K562 (cell line): ENCODE data around the gene RASD1. TPM values are rescaled to one million over a fixed set of nuclear protein-coding genes. Genes with fewer than 3 reads are reported as not detected.

Experiments used
- ATAC-seq: fragments of 200-7000 bp; cut with Tn5 transposase; 3 replicates; pipeline ENCODE4 v1.9.1; 2020; ENCODE audit warnings: moderate library complexity
- BruUV-seq: library from RNA; stranded (reverse); fragments of 400-500 nt; replicated peaks from 2 replicates; lab custom pipeline; 2021; lab: Mats Ljungman, UMichigan
- CTCF ChIA-PET: fragments of 300-600 bp; formaldehyde crosslinking; extraction: SDS; loops from one replicate; lab custom pipeline; 2021; ENCODE audit warnings: low intra/inter-chr PET ratio; lab: Yijun Ruan, JAX
- POLR2A ChIA-PET: fragments of 300-600, 350-650 bp; sonication (Branson Sonifier 250); formaldehyde crosslinking; extraction: SDS; loops from one replicate; lab custom pipeline; 2021; ENCODE audit warnings: antibody characterized with exemption, inconsistent platforms; lab: Yijun Ruan, JAX
- DNase-seq, 4 experiments: peaks; one replicate each; pipeline versions ENCODE4 v3.0.0 to v3.0.0-alpha.2; 2011 to 2018; ENCODE audit warnings: low spot score in 3 of 4, mixed read lengths in 3 of 4; ENCODE audit errors: extremely low read depth in 1 of 4
- FAIRE-seq: peaks from 2 replicates; lab custom pipeline; 2011; peaks lifted over from hg19 to GRCh38; lab: Jason Lieb, UNC
- H2AFZ ChIP-seq: 2 replicates; pipeline ENCODE4 v1.6.0; 2011; ENCODE audit warnings: low read depth, low read length, control low read depth, inconsistent platforms
- H3K27ac ChIP-seq: fragments of 200-600 bp; 3 replicates; pipeline ENCODE4 v1.8.0; 2011; ENCODE audit warnings: low read depth, mild to moderate bottlenecking, control low read depth, inconsistent platforms, low read length, moderate library complexity, mixed read lengths; ENCODE audit errors: extremely low read depth
- H3K27me3 ChIP-seq, 2 experiments: fragments of 300-600 bp in 1 of 2; 2 replicates in 1 of 2; 3 replicates in 1 of 2; pipeline versions ENCODE4 v1.6.0 to v1.8.0; 2011; ENCODE audit warnings: inconsistent platforms in 2 of 2, low read length in 2 of 2, mild to moderate bottlenecking in 1 of 2, mixed read lengths in 1 of 2, moderate library complexity in 1 of 2; ENCODE audit not compliant: control insufficient read depth in 2 of 2, insufficient read depth in 2 of 2
- H3K36me3 ChIP-seq: fragments of 300-600 bp; 3 replicates; pipeline ENCODE4 v1.8.0; 2011; ENCODE audit warnings: mild to moderate bottlenecking, low read length, inconsistent platforms; ENCODE audit not compliant: control insufficient read depth, insufficient read depth
- H3K4me1 ChIP-seq, 2 experiments: fragments of 200-600 bp in 1 of 2; replicated peaks in 1 of 2; 2 replicates in 1 of 2; 3 replicates in 1 of 2; pipeline versions ENCODE4 v1.5.1 to v1.8.0; 2011; ENCODE audit warnings: inconsistent platforms in 2 of 2, low read length in 2 of 2, mild to moderate bottlenecking in 1 of 2, mixed read lengths in 1 of 2, moderate library complexity in 1 of 2; ENCODE audit not compliant: control insufficient read depth in 2 of 2, insufficient read depth in 2 of 2
- H3K4me2 ChIP-seq: 2 replicates; pipeline ENCODE4 v1.6.1; 2011; ENCODE audit warnings: low read length, control low read depth, inconsistent platforms, mixed read lengths; ENCODE audit not compliant: insufficient read depth
- H3K4me3 ChIP-seq: fragments of 200-600 bp; sonication (generic), shearing (Covaris generic); 2 replicates; pipeline ENCODE4 v1.5.1; 2016; ENCODE audit warnings: control low read depth, inconsistent platforms
- H3K79me2 ChIP-seq: fragments of 200-600 bp; 3 replicates; pipeline ENCODE4 v1.8.0; 2011; ENCODE audit warnings: low read length, inconsistent platforms; ENCODE audit not compliant: control insufficient read depth, insufficient read depth
- H3K9ac ChIP-seq, 2 experiments: 2 replicates each; pipeline versions ENCODE4 v1.6.0 to v1.6.1; 2011; ENCODE audit warnings: low read depth in 2 of 2, low read length in 2 of 2, control low read depth in 1 of 2, inconsistent platforms in 1 of 2, mild to moderate bottlenecking in 1 of 2, mixed read lengths in 1 of 2; ENCODE audit not compliant: insufficient read depth in 1 of 2
- H3K9me1 ChIP-seq: one replicate; pipeline ENCODE4 v1.6.0; 2011; ENCODE audit warnings: inconsistent platforms, mild to moderate bottlenecking, low read length, moderate library complexity; ENCODE audit not compliant: control insufficient read depth, insufficient read depth
- H3K9me3 ChIP-seq: replicated peaks from 2 replicates; pipeline ENCODE4 v1.5.1; 2011; ENCODE audit warnings: low read depth, low read length, inconsistent platforms; ENCODE audit not compliant: control insufficient read depth, insufficient read depth
- H4K20me1 ChIP-seq: replicated peaks from 2 replicates; pipeline ENCODE4 v1.6.1; 2011; ENCODE audit warnings: low read length, inconsistent platforms, mixed read lengths; ENCODE audit not compliant: control insufficient read depth, insufficient read depth
- ARID2 ChIP-seq: fragments of 450-650 bp; IDR thresholded peaks from 2 replicates; pipeline ENCODE4 v1.6.1; 2017; ENCODE audit warnings: antibody characterized with exemption, mild to moderate bottlenecking
- C11orf30 ChIP-seq: fragments of 450-650 bp; IDR thresholded peaks from 2 replicates; pipeline ENCODE4 v1.6.1; 2016; ENCODE audit warnings: low read depth, mild to moderate bottlenecking
- ESRRB ChIP-seq: fragments of 250-450 bp; sonication (Bioruptor Pico); IDR thresholded peaks from 2 replicates; pipeline ENCODE4 v1.5.0; 2020; ENCODE audit warnings: mild to moderate bottlenecking, moderate library complexity, borderline replicate concordance
- IRF2 ChIP-seq: sonication (generic); formaldehyde crosslinking; IDR thresholded peaks from 2 replicates; pipeline ENCODE4 v1.8.1; 2022; ENCODE audit warnings: mild to moderate bottlenecking, missing genetic modification reagents
- MAX ChIP-seq: sonication (generic); formaldehyde crosslinking; IDR thresholded peaks from 2 replicates; pipeline ENCODE4 v1.9.0; 2022; ENCODE audit warnings: mild to moderate bottlenecking, missing genetic modification reagents
- PHTF2 ChIP-seq: fragments of 250-450 bp; sonication (Bioruptor Pico); IDR thresholded peaks from 2 replicates; pipeline ENCODE4 v1.5.0; 2021; ENCODE audit warnings: mild to moderate bottlenecking
- RBM22 ChIP-seq: fragments of 200-400 bp; formaldehyde crosslinking; IDR thresholded peaks from 2 replicates; pipeline ENCODE4 v1.6.1; 2018; ENCODE audit warnings: low read length, low read depth; ENCODE audit not compliant: poor library complexity, severe bottlenecking
- RNF2 ChIP-seq: sonication (generic); IDR thresholded peaks from 2 replicates; pipeline ENCODE4 v1.6.1; 2016
- TCF15 ChIP-seq: fragments of 250-450 bp; sonication (Bioruptor Pico); IDR thresholded peaks from 2 replicates; pipeline ENCODE4 v1.8.0; 2022; ENCODE audit warnings: moderate library complexity, mild to moderate bottlenecking, inconsistent platforms
- TRIM24 ChIP-seq, 2 experiments: fragments of 450-650 bp; IDR thresholded peaks; 2 replicates each; pipeline ENCODE4 v1.6.1; 2016
- ZBTB26 ChIP-seq: fragments of 450-650 bp; formaldehyde crosslinking; IDR thresholded peaks from 2 replicates; pipeline ENCODE4 v1.4.0; 2022; ENCODE audit warnings: missing genetic modification characterization
- ZBTB49 ChIP-seq: sonication (generic); formaldehyde crosslinking; IDR thresholded peaks from 2 replicates; pipeline ENCODE4 v1.8.0; 2022; ENCODE audit warnings: missing genetic modification reagents, mild to moderate bottlenecking, borderline replicate concordance
- ZKSCAN1 ChIP-seq: fragments of 150-350 bp; IDR thresholded peaks from 2 replicates; pipeline ENCODE4 v1.6.1; 2016; ENCODE audit warnings: low read depth, low read length
- ZNF239 ChIP-seq: fragments of 250-450 bp; sonication (Bioruptor Pico); IDR thresholded peaks from 2 replicates; pipeline ENCODE4 v1.4.0; 2020; ENCODE audit warnings: mild to moderate bottlenecking
- ZNF24 ChIP-seq: fragments of 450-650 bp; IDR thresholded peaks from 2 replicates; pipeline ENCODE4 v1.6.1; 2016
- ZNF280B ChIP-seq: fragments of 250-450 bp; sonication (Bioruptor Pico); IDR thresholded peaks from 2 replicates; pipeline ENCODE4 v1.5.1; 2021; ENCODE audit warnings: mild to moderate bottlenecking
- ZNF282 ChIP-seq: sonication (generic); formaldehyde crosslinking; IDR thresholded peaks from 2 replicates; pipeline ENCODE4 v1.8.1; 2023; ENCODE audit warnings: missing genetic modification reagents
- ZNF77 ChIP-seq: fragments of 250-450 bp; sonication (Bioruptor Pico); IDR thresholded peaks from 2 replicates; pipeline ENCODE4 v1.5.0; 2020
- WGBS: fragments of 100-300 bp; shearing (Covaris generic); methylation state at CpG from one replicate; pipeline ENCODE4 v1.1.6; 2016; ENCODE audit warnings: low coverage, mixed read lengths; ENCODE audit not compliant: insufficient coverage; ENCODE audit errors: missing lambda C conversion rate; 5-methylcytosine and 5-hydroxymethylcytosine counted together
- in situ Hi-C: fragments of 300-500 bp; cut with MboI; formaldehyde crosslinking; loops from 4 replicates; pipeline ENCODE4 v1.15.0; 2018; ENCODE audit warnings: inconsistent platforms, mixed read lengths
- intact Hi-C: fragments of 100-400 bp; cut with micrococcal nuclease; formaldehyde crosslinking; loops from 2 replicates; pipeline ENCODE4 v1.14.2; 2022
- polyA plus RNA-seq, 8 experiments: library from polyadenylated mRNA; depleted of rRNA in 4 of 8; stranded (reverse) in 5 of 8; unstranded in 3 of 8; fragments of >200 nt; fragmentation: Nextera tagmentation in 2 of 8; fragmentation: Illumina TruSeq in 1 of 8; extraction: Ambion mirVana in 2 of 8; extraction: Trizol in 1 of 8; gene quantifications; 2 replicates each; pipeline versions ENCODE4 v1.2.1 to v1.2.3, GENCODE V29; 2011 to 2014; ENCODE audit warnings: inconsistent platforms in 1 of 8, missing spikeins in 1 of 8
- total RNA-seq, 7 experiments: library from RNA; depleted of rRNA in 6 of 7; stranded (reverse); fragments of >200 nt in 6 of 7; fragmentation: Illumina TruSeq in 2 of 7; extraction: Trizol in 2 of 7; gene quantifications; 2 replicates each; pipeline versions ENCODE4 v1.2.1 to v1.2.3, GENCODE V29; 2011 to 2021; ENCODE audit warnings: low replicate concordance in 1 of 7

Gene RASD1
- total and polyA plus RNA-seq, 9 of the 15 experiments (the other 6 are each of a cell fraction or from before 2014, with no cell fraction given): 0.11 TPM; not detected in 8

GRCh38 chr17:17511881-17512858, 16.0 kb upstream of the RASD1 start:
- Histone ChIP-seq H3K4me2 (no peak overlapping the region), H4K20me1 (no peaks in the 10 kb centered on the region), H2AFZ (no peak overlapping the region), H3K4me3 (no peak overlapping the region), H3K9me1 (peaks cover 7% of the 10 kb centered on the region), H3K9me3 (no peaks in the 10 kb centered on the region), H3K79me2 (no peaks in the 10 kb centered on the region), H3K27me3 (no peaks in the 10 kb centered on the region), H3K9ac (no peak overlapping the region), H3K4me1 (peaks cover 14 to 54% of the 10 kb centered on the region in 2 experiments; a peak in 4 of 5 replicates), H3K36me3 (no peaks in the 10 kb centered on the region), H3K27ac (no peak overlapping the region)
- BruUV-seq: no TSS peak
- intact Hi-C loops (no loop called here), in situ Hi-C loops (no loop called here)
- peak in 2 of 4 experiments; percentile 18 to 22 for DNase-seq
- ChIA-PET POLR2A (no interaction called here), CTCF (no interaction called here)
- FAIRE-seq: no peak
- 52% methylated on average over 10 of the region's 29 CpGs for WGBS
- ATAC-seq: no peak
- peak; percentile 76 for TF ChIP-seq MAX
- no peak for TF ChIP-seq IRF2
- TF ChIP-seq ZNF282 (CRISPR knock-in tag): no peak
- no peak for TF ChIP-seq C11orf30
- TF ChIP-seq TCF15: no peak
- TF ChIP-seq RBM22: no peak
- no peak for TF ChIP-seq PHTF2 (CRISPR knock-in tag)
- no peak for TF ChIP-seq ZNF280B (CRISPR knock-in tag)
- TF ChIP-seq ARID2: no peak
- TF ChIP-seq ZNF239 (CRISPR knock-in tag): no peak
- no peak for TF ChIP-seq ZBTB49 (CRISPR knock-in tag)
- TF ChIP-seq ZBTB26 (CRISPR knock-in tag): no peak
- no peak for TF ChIP-seq ESRRB (CRISPR knock-in tag)
- TF ChIP-seq RNF2: no peak
- peak; percentile 41; the same call in 1 of the 2 replicates for TF ChIP-seq ZKSCAN1
- no peak for TF ChIP-seq ZNF77 (CRISPR knock-in tag)
- TF ChIP-seq ZNF24: no peak
- TF ChIP-seq TRIM24 (IDR thresholded peaks at IDR 0.05): no peak
